ENCODE results near the gene TMEM144.

Gene TMEM144

DNA sequence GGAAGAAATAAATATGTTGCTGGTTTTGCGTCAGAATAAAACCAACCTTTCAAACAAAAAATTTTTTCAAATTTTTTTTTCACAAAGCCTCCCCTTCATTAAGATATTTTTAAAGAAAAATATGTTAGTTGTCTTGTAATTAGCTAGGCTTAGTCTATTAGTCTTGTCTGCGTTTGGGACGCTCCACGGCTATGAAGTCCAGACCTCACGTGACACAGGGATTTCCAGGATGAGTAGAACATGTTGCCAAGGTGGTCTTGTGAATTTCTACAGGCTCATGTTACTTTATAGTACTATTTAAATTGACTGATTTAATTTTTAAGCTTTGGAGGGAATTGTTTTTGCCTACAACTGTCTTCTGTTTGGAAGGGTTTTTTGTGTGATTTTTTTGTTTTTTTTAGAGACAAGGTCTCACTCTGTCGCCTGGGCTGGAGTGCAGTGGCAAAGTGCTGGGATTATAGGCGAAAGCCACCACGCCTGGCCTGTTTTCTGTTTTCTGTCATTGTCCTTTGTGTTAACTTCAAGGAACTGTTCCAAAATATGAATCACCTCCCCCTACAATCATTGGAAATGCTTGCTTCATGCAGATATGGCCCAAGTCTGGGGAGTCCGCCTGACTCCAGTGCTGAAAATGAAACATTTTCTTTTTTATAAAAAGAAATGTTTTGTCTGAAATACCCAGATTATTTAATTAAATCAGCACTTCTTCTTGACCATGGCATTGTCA is 26.2 kb downstream of the TMEM144 start:
- no peak for DNase-seq (ENCODE audit: low read depth)

DNA sequence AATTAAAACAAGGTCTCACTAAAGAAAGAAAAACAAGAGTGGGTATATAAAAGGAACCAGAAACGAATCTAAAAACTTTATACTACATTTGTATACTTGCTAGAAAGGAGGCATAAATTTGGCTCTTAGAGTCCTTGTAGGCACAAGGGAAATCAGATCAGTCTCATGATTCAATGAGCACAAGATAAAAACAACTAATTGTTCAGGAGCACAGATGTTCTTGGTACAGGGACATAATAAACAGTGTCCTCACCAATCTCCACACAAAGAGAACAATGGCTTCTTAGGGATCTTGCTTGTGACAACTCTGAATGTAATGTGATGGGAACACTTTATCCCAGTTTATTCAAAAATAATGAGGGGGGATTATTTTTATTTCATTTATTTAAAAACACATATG is 28.3 kb downstream of the TMEM144 start:
- no peak for DNase-seq (ENCODE audit: low read depth)

DNA sequence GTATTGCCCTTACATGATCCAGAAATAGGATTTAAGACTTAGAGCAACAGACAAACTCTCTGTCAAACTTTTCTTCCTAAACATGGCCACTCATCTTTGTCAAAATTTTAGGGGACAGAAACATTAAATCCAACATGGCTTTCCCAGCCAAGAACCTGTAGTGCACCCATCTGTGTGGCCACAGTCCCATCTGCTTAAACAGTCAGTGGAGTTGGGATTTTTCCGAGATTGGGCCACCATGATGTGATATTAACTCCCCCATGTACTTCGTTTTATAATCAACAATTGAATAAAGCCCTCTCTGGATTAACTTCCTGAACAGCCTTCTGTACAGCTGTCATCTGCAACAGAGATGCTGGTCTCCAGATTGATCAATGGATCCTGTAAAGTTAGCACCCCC is 28.9 kb downstream of the TMEM144 start:
- DNase-seq (ENCODE audit: low read depth), result no peak

DNA sequence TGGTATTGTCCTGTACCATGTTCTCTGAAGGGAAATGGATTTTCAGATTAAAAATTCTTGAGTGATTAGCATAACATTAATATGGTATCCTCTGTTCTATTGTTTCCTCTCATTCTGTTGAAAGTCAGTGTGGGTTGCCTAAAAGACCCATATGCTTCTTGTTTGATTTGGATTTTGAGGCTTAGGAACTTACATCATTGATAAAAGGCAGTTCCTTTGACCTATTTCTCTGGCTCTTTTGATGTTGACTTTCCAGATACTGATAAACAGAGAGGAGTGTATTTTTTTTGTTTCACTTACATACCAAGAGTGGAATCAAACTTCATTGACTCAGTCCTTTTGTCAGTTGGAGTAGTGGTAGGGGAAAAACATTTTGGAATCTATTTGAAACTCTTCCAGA is 32.8 kb downstream of the TMEM144 start:
- no peak for DNase-seq (ENCODE audit: low read depth)

DNA sequence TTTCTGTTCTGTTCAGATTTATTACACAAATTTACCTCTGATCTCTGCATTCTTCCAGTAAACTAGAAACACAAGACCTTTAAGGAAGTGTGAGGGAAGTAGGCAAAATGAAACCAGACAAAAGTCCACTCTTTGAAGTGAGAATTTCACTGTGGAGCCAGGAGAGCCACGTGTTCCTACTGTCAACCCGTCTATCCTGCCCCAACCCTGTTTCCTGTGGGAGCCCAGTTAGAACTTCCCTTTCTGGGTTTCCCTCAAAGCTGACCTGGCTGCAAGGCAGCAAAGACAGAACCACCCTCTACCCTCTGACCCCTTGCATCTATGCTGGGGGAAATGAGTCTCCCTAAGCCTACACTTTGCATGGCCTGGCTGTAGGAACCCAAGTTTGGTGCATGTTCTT is 40.0 kb downstream of the TMEM144 start:
- DNase-seq (ENCODE audit: low read depth), result no peak

DNA sequence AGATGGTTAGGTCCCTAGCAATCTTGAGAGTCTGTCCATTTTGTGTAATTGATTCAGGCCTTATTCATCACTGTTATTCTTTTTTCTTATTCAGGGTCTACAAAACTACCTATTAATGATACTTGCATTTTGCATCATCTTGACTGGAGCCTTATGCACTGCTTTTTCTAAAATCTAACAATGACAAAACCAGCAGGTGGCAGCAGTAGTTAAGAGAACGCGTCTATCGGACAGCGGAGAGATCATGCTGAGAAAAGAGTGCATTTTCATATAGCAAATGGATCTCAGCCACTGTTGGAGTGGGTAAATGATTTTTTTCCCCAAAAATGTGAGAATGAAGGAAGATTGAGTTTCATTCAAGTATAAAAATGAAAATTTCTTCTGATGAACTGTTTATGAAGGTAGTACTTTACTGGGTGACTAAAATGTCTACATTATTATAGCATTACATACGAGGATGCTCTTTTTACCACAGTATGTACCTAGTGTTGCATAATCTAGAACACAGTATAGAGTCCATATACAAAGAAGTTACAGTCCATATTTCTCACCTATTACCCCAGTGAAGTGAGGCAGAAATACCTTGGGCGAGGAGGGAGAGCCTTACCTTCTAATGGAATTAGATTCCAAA is 43.2 kb downstream of the TMEM144 start:
- DNase-seq (ENCODE audit: low read depth), result peak; percentile 59

DNA sequence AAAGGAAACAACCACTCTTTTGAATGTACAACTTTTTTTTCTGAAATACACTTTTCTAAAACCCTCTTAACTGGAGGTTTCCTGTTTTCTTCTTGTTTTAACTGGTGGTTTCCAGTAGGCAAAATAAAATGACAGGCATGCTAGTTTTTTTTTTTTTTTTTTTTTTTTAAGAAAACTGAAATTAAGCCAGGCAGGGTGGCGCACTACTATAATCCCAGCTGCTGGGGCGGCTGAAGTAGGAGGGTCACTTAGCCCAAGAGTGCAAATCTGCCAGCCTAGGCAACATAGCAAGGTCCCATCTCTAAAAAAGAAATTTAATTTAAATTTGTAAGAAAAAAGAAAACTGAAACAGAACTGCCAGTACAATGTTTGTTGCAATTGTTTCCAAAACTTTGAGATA is 44.0 kb downstream of the TMEM144 start:
- no peak for DNase-seq (ENCODE audit: low read depth)

DNA sequence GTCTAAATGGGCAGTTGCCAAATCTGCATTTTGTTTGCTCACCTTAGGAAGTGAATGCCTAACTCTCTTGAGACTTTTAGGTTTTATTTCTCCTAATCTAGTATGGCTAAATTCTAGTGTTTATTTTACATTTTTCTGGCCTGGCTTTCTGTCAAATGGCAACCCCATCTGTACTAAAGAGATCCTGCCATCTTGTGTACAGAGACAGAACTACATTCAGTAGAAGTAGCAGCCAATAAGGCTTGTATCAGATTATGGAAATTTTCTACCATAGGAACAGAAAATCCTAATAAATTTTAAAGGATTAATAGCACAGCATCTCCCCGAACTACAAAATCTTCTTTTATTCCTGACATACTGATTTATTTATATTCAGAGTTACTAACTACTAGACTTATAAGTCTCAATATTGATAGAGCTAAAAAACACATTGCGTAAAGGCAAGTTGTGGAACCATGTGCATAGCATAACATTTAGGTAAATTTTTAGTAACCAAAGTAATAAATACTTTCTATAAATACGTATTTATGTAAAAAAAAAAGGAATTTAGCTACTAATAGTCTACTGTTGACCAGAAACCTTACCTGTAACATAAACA is 45.5 kb downstream of the TMEM144 start:
- DNase-seq (ENCODE audit: low read depth), result peak; percentile 44

DNA sequence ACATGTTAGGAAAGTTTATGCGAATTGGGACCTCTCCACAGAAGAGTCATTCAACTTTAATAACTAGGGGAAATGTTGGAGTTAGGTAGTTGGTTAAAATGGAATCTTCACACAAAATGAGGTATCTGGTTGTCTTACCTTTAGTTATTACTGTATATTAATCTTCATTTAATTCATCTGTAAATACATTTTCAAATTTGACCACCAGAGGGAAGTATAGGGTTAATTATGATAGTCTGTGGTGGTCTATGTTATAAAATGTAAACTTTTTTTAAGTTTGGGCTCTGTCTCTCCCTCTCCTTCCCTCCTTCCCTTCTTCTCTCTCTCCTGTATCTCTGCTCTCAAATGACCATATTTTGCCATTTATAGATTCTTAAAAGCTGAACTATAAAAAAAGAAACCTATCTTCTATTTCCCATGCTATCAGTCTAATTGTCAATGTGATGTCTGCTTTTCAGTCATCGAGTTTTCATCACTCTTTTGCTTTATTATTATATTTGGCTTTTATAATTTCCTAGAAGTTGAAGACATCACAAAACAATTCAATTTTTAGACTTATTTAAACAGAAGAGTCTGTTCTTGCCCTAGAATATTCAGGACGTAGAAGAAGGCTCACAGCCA is 49.8 kb downstream of the TMEM144 start:
- no peak for DNase-seq (ENCODE audit: low read depth)

DNA sequence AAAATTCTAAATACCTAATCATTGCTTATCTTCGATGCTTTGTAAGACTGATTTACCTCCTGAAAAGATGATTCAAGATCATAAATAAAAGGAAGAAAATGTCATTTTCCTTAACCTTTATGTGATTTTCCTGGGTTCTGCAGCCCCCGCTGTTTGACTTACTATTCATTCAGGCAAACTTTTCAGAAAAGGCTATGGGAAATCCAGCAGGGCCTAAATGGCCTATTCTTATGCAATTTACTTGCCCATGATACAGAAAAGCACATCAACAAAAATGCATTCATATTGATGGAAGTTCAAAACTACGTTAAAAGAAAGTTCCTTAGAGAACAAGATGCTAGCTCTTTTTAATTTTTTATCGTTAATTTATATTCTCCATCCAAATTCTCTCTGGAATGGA is 51.2 kb downstream of the TMEM144 start:
- DNase-seq (ENCODE audit: low read depth), result no peak

DNA sequence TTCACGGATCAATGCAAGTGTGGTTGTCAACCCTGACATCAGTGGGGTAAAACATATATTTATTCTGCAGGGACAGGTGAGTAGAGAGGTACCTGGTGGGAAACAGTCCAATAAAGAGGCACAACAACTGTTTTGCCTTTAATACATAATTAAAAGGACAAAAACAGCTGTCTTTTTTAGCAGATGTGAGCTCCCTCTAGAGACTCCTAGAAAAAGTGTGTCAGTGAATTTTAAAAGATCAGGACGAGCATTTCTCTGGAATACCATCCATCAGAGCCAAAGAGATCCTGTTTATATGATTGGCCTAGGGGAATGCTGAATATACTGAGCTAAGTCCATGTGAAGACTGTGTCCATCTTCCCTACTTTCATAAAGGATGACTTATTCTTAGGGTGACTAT is 58.3 kb downstream of the TMEM144 start:
- DNase-seq (ENCODE audit: low read depth), result no peak

DNA sequence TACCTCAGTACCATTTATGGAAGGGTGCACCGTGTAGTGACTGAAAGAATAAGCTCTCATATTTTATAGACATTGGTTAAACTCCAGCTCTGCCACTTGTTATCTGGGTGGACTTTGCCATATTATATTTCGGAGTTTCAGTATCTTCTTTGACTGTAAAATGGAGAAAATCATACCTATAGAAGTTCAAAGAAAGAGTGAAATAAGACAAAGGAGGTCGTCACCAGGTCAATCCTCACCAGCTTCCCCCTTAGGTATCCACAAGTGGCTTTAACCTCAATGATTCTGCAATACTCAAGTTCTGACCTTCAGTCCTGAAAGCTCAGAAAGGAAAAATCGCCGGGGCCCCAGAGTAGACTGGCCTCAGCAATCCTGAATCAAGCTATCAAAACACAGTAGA is 64.3 kb downstream of the TMEM144 start:
- DNase-seq (ENCODE audit: low read depth), result no peak

DNA sequence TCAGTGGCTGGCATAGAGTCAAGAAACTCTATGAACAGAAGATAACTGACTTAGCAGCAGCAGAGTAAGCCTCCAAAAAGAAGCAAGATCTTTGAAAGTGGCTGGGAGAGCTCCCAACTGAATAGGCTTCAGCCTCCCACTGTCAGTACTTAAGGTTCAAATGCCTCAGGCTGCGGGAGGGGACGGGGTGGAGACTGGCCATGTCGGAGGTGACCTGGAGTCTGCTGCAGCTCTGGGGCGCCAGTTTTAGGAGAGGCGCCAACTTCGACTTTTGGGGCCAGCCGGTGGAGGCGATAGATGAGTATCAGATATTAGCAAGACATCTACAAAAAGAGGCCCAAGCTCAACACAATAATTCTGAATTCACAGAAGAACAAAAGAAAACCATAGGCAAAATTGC is 67.3 kb downstream of the TMEM144 start:
- no peak for DNase-seq (ENCODE audit: low read depth)

DNA sequence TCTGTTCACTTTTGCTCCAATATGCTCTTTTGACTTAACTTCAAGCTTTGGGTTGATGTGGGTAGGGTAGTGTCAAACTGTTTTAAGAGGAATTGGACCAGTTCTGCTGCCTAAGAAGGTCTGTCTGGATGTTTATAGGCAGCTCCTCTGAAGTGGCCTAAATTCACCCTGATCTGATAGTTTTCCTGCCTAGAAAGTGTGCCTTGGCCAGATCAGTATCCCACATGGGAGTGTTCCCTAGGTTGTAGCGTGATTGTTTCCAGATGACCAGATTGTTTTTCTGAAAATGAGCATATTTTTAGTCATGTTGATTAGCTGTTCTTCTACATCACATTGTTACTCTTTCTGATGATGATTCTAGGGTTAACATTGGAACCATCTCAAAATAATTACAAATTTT is 68.8 kb downstream of the TMEM144 start:
- DNase-seq (ENCODE audit: low read depth), result peak; percentile 13

DNA sequence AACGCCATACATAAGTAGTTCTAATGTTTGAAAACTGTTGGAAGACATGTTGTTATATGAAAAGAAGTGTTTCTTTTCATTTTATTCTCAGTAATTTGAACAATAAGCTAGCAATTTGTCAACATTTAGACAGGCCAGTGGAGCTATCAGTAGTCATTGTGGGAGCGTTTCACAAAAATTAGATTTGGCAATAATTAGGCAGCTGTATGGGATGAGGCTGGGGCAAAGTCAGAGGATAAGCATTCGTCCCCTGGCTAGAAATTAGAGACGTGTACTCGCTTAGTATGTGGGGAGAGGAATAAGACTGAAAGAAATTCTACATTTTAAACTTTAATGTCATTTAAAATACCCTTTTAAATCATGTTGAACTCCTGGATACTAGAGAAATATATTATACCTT is 70.6 kb downstream of the TMEM144 start:
- DNase-seq (ENCODE audit: low read depth), result no peak

DNA sequence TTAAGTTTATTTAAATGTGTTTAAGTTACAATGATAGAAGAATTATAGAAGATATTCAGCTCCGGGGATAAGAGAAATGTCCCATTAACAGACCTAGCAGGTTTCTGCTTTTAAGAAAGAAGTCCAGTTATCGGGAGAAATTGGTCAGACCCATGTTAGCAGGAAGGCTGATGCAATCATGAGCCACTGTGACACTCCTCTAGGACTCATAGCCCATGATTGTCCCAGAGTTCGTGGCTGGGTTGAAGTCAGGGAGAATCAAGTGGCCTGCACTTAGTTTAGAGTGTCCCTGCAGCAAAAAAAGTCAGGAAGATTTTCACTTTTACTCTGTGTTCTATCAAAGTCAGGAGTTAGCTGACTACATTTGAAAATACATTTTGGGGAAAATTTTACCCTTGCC is 72.0 kb downstream of the TMEM144 start:
- DNase-seq (ENCODE audit: low read depth), result peak; percentile 18

DNA sequence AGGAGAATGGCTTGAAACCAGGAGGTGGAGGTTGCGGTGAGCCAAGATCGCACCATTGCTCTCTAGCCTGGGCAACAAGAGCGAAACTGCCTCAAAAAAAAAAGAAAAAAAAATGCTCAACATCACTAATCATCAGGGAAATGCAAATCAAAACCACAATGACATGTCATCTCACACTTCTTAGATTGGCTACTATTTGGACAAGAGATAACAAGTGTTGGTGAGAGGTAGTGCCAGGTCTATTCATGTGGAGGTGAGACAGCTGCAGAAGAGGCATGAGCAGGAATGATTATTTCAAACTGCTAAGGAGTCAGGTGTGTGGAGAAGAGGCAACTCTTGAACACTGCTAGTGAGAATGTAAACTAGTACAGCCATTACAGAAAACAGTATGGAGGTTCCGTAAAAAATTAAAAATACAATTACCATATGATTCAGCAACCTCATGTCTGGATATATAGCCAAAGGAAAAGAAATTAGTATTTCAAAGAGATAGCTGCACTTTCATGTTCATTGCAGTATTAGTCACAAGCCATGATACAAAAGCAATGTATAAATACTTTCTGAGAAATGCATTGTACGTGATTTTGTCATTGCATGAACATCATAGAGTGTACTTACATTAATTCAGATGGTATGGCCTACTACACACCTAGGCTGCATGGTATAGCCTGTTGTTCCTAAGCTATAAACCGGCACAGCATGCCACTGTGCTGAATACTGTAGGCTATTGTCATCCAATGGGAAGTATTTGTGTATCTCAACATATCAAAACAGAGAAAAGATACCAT is 75.3 kb downstream of the TMEM144 start:
- DNase-seq (ENCODE audit: low read depth), result no peak

DNA sequence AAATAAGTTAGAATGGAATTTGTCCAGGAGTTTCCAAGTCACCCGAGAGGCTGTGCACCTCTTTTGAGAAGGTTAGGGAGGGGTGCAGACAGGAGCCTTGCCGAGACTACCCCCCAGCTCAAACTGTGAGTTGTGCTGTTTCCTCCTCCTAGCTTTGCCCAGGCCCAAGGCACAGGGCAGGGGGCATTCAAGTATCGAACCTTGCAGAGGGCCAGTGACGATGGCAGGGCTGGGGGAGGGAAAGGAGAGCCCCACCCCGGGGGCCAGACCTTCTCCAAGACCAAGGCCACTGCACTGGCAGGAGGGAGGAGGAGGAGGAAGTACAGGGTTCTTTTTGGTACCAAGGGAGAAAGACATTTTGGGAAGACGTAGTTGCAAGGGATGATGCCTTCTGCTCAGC is 80.6 kb downstream of the TMEM144 start:
- no peak for DNase-seq (ENCODE audit: low read depth)

DNA sequence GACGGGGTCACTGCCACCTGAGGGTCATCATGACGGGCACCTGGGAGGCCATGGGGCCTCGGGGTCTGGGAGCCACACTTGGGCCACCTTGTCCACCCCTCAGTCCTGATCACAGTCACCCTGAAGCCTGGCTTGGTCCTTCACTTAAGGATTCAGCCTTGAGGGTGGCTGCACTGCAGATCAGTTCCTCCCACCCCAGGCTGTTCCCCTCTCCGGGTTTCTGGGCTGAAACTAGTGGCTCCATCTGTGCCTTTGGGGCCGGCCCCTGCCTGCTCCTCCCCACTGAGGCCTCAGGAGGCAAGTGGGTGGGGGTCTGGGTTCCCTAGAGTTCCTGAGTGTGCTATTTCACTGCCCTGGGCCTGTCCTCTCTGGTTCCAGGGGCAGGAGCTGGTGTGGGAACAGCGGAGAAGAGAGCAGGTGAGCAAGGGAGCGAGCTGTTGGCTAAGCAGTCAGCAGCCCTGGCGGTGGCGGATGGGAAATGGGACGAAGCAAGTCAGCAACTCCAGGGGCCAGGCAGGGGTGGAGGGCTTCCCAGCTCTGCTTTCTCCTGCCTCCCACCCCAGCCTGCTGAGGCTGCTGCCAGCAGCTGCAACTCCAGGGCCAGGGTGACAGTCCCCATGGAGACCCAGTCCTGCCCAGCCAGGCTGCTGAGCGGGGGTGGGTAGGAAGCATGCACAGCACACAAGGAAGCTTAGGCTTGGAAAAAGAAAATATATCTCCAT is 81.2 kb downstream of the TMEM144 start:
- no peak for DNase-seq (ENCODE audit: low read depth)

DNA sequence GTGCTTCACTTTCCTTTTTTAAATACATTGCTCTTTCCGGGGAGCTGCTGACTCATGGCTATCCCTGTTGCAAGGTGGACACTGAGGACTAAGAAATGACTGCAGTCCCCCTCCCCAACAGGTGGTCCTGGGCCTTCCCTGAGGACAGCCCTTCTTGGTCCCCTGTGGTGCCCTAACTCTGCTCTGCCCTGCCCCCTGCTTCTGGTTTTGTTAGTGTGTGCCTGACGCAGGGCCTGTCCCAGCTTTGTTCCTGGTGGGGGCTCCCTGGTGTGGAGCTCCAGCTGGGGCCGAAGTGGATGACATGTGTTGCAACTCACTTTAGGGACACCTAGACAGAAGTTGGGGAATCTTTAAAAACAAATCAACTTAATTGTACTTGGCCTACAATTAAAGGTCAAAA is 81.9 kb downstream of the TMEM144 start:
- no peak for DNase-seq (ENCODE audit: low read depth)

DNA sequence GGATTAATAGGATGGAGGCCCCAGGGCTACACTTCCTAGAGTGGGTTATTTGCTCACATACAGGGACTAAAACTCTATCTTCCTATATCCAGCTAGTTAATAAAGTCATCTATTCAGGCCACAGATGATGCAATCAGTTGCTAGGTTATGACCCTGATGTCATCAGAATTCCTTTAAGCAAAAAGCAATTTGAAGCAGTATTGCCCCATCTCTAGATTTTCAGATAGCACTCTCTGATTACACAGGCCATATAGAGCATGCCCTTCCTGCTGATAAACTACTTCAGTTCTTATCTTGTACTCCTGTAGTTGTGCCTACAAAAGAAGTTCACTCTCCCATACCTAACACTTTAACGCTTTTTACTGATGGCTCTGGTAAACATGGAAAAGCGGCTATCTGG is 84.8 kb downstream of the TMEM144 start:
- no peak for DNase-seq (ENCODE audit: low read depth)

DNA sequence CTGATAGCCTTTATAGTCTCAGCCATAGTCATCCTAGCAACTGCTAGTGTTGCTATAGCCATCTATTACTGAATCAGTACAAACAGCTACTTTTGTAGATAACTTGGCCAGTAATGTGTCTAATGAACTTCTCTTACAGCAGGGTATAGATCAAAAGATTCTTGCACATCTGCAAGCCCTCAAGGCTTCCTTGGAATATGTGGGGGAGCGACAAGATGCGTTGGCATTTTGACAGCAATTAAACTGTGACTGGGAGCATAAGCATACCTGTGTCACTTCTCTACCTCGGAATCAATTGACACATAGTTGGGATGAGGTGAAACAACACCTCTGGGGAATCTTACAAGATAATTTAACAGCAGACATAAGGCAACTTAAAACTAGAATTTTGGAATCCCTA is 87.6 kb downstream of the TMEM144 start:
- no peak for DNase-seq (ENCODE audit: low read depth)
